ENCODE results near the gene CASS4. TPM values are rescaled to one million over a fixed set of nuclear protein-coding genes. Genes with fewer than 3 reads are reported as not detected.

Gene CASS4
- total RNA-seq, 1 experiment from 2014 or later = not detected

GRCh38 chr20:56430957-56431356 lies 18.9 kb downstream of the CASS4 start:
- Histone ChIP-seq H3T11ph (ENCODE audit: low read length) (no peak overlapping the region), H2BK12ac (ENCODE audit: insufficient read length, low read depth, low read length) (no peak overlapping the region), H3K9me3 (ENCODE audit: control insufficient read depth, low read depth, low read length) (no peaks in the 10 kb centered on the region), H3K27ac (ENCODE audit: insufficient read length, low read depth, low read length) (no peak overlapping the region), H3K56ac (ENCODE audit: insufficient read length, low read depth, low read length) (no peak overlapping the region), H2BK20ac (ENCODE audit: low read depth, low read length, poor library complexity, severe bottlenecking) (no peak overlapping the region), H2AK5ac (ENCODE audit: insufficient read length, low read length) (no peak overlapping the region), H4K5ac (ENCODE audit: insufficient read length, low read depth, low read length) (no peak overlapping the region), H2BK15ac (ENCODE audit: low read depth, low read length) (no peak overlapping the region), H3K4me1 (ENCODE audit: insufficient read depth, low read length) (no peaks in the 10 kb centered on the region), H2AFZ (ENCODE audit: low read length) (no peak overlapping the region), H4K20me1 (ENCODE audit: control insufficient read depth, insufficient read depth, insufficient read length) (no peaks in the 10 kb centered on the region), H3K27me3 (ENCODE audit: insufficient read depth, low read length) (peaks cover 2% of the 10 kb centered on the region; the same call in 1 of the 2 replicates), H3K23ac (ENCODE audit: insufficient read length, low read depth, low read length) (no peak overlapping the region), H3K14ac (ENCODE audit: insufficient read depth, low read length) (no peak overlapping the region), H3K9ac (ENCODE audit: extremely low read depth, insufficient read length, low read length) (no peak overlapping the region), H4K91ac (ENCODE audit: insufficient read length, low read depth, low read length) (no peak overlapping the region), H2BK5ac (ENCODE audit: insufficient read length, low read length) (no peak overlapping the region), H2BK120ac (ENCODE audit: low read depth, low read length, poor library complexity, severe bottlenecking) (no peak overlapping the region), H3K79me1 (ENCODE audit: insufficient read depth, low read depth, low read length, poor library complexity, severe bottlenecking) (no peaks in the 10 kb centered on the region), H3K79me2 (ENCODE audit: insufficient read depth, low read length) (no peaks in the 10 kb centered on the region), H3K4ac (ENCODE audit: low read depth, low read length) (no peak overlapping the region), H4K8ac (replicated peaks; ENCODE audit: insufficient read length, low read depth, low read length) (no peak overlapping the region), H3K23me2 (ENCODE audit: insufficient read length, low read depth, low read length, poor library complexity, severe bottlenecking) (no peaks in the 10 kb centered on the region), H3K18ac (ENCODE audit: insufficient read length, low read depth, low read length) (no peak overlapping the region), H3K4me2 (ENCODE audit: insufficient read depth, insufficient read length, low read length) (no peak overlapping the region)
- no peak for DNase-seq
- H3K27me3 Mint-ChIP-seq (ENCODE audit: low read depth) = peaks cover 39% of the 10 kb centered on the region
- WGBS (ENCODE audit: extremely low coverage, insufficient read length, low lambda C conversion rate) = no CpG with 5 or more reads among the region's 1 CpG
- no peak overlapping the region for H3K27ac Mint-ChIP-seq
- no peaks in the 10 kb centered on the region for H3K4me1 Mint-ChIP-seq
- no peak for TF ChIP-seq CTCF (conservative IDR thresholded peaks at IDR 0.05)
- H3K4me3 Mint-ChIP-seq = no peak overlapping the region
- no peaks in the 10 kb centered on the region for H3K9me3 Mint-ChIP-seq
- H3K36me3 Mint-ChIP-seq (ENCODE audit: insufficient read depth in 1 of 3, low read depth in 3 of 3) = no peaks in the 10 kb centered on the region
